Heart left ventricle (tissue), 16 donors: Measurements from ENCODE around the gene RREB1. TPM values are rescaled to one million over a fixed set of nuclear protein-coding genes. Genes with fewer than 3 reads are reported as not detected.
A peak's percentile ranks its signal among the peaks of the same experiment; 100 is the strongest.

Experiments
- ATAC-seq, 4 donors: fragments of 200-7000 bp; cut with Tn5 transposase; one replicate each; pipeline ENCODE4 v1.9.1; 2020 to 2022; ENCODE audit warnings: moderate library complexity in 4 of 4, mild to moderate bottlenecking in 3 of 4, moderate number of reproducible peaks in 1 of 4
- DNase-seq, 5 donors: peaks; one replicate each; pipeline ENCODE4 v3.0.0-alpha.2; 2020
- H3K27ac ChIP-seq, 12 donors: fragments of 200-600 bp; sonication (generic) in 4 of 12; one replicate each; pipeline versions ENCODE4 v1.5.0 to v1.8.0; 2016 to 2022; ENCODE audit warnings: mild to moderate bottlenecking in 2 of 12
- H3K27me3 ChIP-seq, 9 donors: fragments of 200-600 bp; sonication (generic) in 2 of 9; one replicate each; pipeline versions ENCODE4 v1.5.1 to v1.8.0; 2016 to 2022; ENCODE audit warnings: mild to moderate bottlenecking in 3 of 9
- H3K36me3 ChIP-seq, 9 donors: fragments of 200-600 bp; sonication (generic) in 2 of 9; one replicate each; pipeline versions ENCODE4 v1.5.0 to v1.8.0; 2018 to 2022; ENCODE audit warnings: mild to moderate bottlenecking in 2 of 9
- H3K4me1 ChIP-seq, 12 donors: fragments of 200-600 bp; sonication (generic) in 4 of 12; one replicate each; pipeline versions ENCODE4 v1.5.0 to v1.8.0; 2016 to 2022; ENCODE audit warnings: mild to moderate bottlenecking in 3 of 12
- H3K4me3 ChIP-seq, 12 donors: fragments of 200-600 bp; sonication (generic) in 4 of 12; one replicate each; pipeline versions ENCODE4 v1.5.0 to v1.8.0; 2017 to 2022; ENCODE audit warnings: mild to moderate bottlenecking in 9 of 12, moderate library complexity in 4 of 12
- H3K9me3 ChIP-seq, 12 donors: fragments of 200-600 bp; sonication (generic) in 4 of 12; one replicate each; pipeline versions ENCODE4 v1.5.0 to v1.8.0; 2016 to 2022; ENCODE audit warnings: mild to moderate bottlenecking in 1 of 12
- CTCF ChIP-seq, 12 donors: fragments of 200-600 bp; sonication (generic) in 4 of 12; IDR thresholded peaks; one replicate each; pipeline versions ENCODE4 v1.5.0 to v1.8.0; 2018 to 2022; ENCODE audit warnings: antibody characterized with exemption in 12 of 12, mild to moderate bottlenecking in 5 of 12
- POLR2A ChIP-seq, 2 donors: fragments of 450-650 bp; IDR thresholded peaks; one replicate each; pipeline ENCODE4 v1.6.1; 2017; ENCODE audit warnings: antibody characterized with exemption in 2 of 2, mild to moderate bottlenecking in 2 of 2, moderate library complexity in 2 of 2
- WGBS, 4 donors: extraction: QIAGEN DNeasy Blood & Tissue Kit in 2 of 4; methylation state at CpG; one replicate each; pipeline versions ENCODE4 v1.1.5 to v1.1.7; 2013 to 2018; 5-methylcytosine and 5-hydroxymethylcytosine counted together
- intact Hi-C, 10 donors: fragments of 100-400 bp; cut with DNase I; formaldehyde crosslinking; loops; one replicate each; pipeline versions ENCODE4 v1.11.1 to v1.14.2; 2022
- polyA plus RNA-seq, 2 donors: library from polyadenylated mRNA; stranded (reverse); fragments of 200-250 nt; gene quantifications; one replicate each; pipeline ENCODE4 v1.2.3, GENCODE V29; 2013
- total RNA-seq, 9 donors: library from RNA; depleted of rRNA in 2 of 9; stranded (reverse); fragments of >200 nt in 2 of 9; fragmentation: NEBNext Ultra II Directional in 3 of 9; extraction: Animal tissue kit (Norgen Biotek cat#: 25700) in 3 of 9; gene quantifications; one replicate each; pipeline versions ENCODE4 v1.1.0 to v1.2.4, GENCODE V29; 2016 to 2023
- donor health status: ischemic (EF 13 %, LVEDD 7.1; RV severe dilation, severe dysfunction).
- donor health status: healthy with polysubstance abuse.
- donor health status: DM: no; HTN: yes; CAD: no.
- donor health status: DM: no; HTN: no; CAD: no.
- donor health status: ischemic (EF 25% LVEDD 6.9; RV normal size, moderate dysfunction).
- donor health status: ischemic (EF 25% LVEDD 5.7; RV mildly dilated, moderate dysfunction).
- donor health status: healthy.
- donor health status: DM: yes; HTN: yes; CAD: no.
- donor health status: ischemic (EF 35%, LVEDD 5.7; RV mildly dilated, moderate dysfunction).
- donor health status: nonischemic (EF 11% LVEDD 7.7; RV severe dilation, severe dysfunction).
- donor health status: DM: yes; HTN: yes; CAD: no.
- donor health status: PGD.
- donor health status: ischemic (EF 29% LVEDD 5.4; RV normal size, mild dysfunction).
- donor health status: nonischemic (EF 23%, LVEDD 6.1; RV moderate dilation, normal function).

The RREB1 gene
- total and polyA plus RNA-seq, 11 donors = 8.7 to 49.4 (median 35.7) TPM

- H3K27ac ChIP-seq = no peak overlapping the region
- no peak overlapping the region for H3K4me3 ChIP-seq
- TF ChIP-seq CTCF (IDR thresholded peaks at IDR 0.05) (no peak), POLR2A (IDR thresholded peaks at IDR 0.05) (no peak)
- no peaks in the 10 kb centered on the region for H3K9me3 ChIP-seq
- intact Hi-C loops = no loop called here
- H3K4me1 ChIP-seq = peaks cover 0 to 53% (median 0%) of the 10 kb centered on the region in 12 donors
- H3K27me3 ChIP-seq = no peaks in the 10 kb centered on the region
- ATAC-seq (no peak), DNase-seq (no peak)
- 95 to 98% (median 98%) methylated on average over 7 to 8 of the region's 8 CpGs for WGBS, 4 donors
- peaks cover 0 to 63% (median 35%) of the 10 kb centered on the region in 9 donors for H3K36me3 ChIP-seq
These were observed 96.2 kb downstream of the RREB1 start for GRCh38 chr6:7203939-7204338.

- no peak overlapping the region for H3K4me3 ChIP-seq
- H3K27me3 ChIP-seq = no peaks in the 10 kb centered on the region
- H3K27ac ChIP-seq = no peak overlapping the region
- DNase-seq = no peak
- H3K36me3 ChIP-seq = peaks cover 0 to 71% (median 36%) of the 10 kb centered on the region in 9 donors
- peaks cover 0 to 51% (median 0%) of the 10 kb centered on the region in 12 donors for H3K4me1 ChIP-seq
- ATAC-seq = no peak
- no peak for TF ChIP-seq POLR2A (IDR thresholded peaks at IDR 0.05)
- TF ChIP-seq CTCF (IDR thresholded peaks at IDR 0.05) = no peak
- 89 to 97% (median 93%) methylated on average over 3 of the region's 3 CpGs for WGBS, 4 donors
- intact Hi-C loops = no loop called here
- H3K9me3 ChIP-seq = no peaks in the 10 kb centered on the region
These were observed 97.0 kb downstream of the RREB1 start for GRCh38 chr6:7204726-7205125.

GRCh38 chr6:7207720-7208119, 100.0 kb downstream of the RREB1 start:
- Histone ChIP-seq H3K4me1 (peaks cover 0 to 30% (median 0%) of the 10 kb centered on the region in 12 donors), H3K36me3 (peaks cover 0 to 86% (median 49%) of the 10 kb centered on the region in 9 donors), H3K27ac (peak overlapping the region in 1 of 12 donors; percentile 43), H3K9me3 (no peaks in the 10 kb centered on the region), H3K27me3 (no peaks in the 10 kb centered on the region), H3K4me3 (no peak overlapping the region)
- ATAC-seq = no peak
- no peak for DNase-seq
- 64 to 90% (median 68%) methylated on average over 4 of the region's 4 CpGs for WGBS, 4 donors
- TF ChIP-seq POLR2A (IDR thresholded peaks at IDR 0.05) (no peak), CTCF (IDR thresholded peaks at IDR 0.05) (no peak)
- intact Hi-C loops = no loop called here

GRCh38 chr6:7213416-7213815, 105.7 kb downstream of the RREB1 start:
- Histone ChIP-seq H3K27ac (peak overlapping the region in 1 of 12 donors; percentile 13), H3K9me3 (no peaks in the 10 kb centered on the region), H3K4me3 (no peak overlapping the region), H3K27me3 (no peaks in the 10 kb centered on the region), H3K36me3 (peaks cover 0 to 91% (median 72%) of the 10 kb centered on the region in 9 donors), H3K4me1 (peaks cover 0 to 39% (median 24%) of the 10 kb centered on the region in 12 donors)
- no peak for TF ChIP-seq POLR2A (IDR thresholded peaks at IDR 0.05)
- no peak for TF ChIP-seq CTCF (IDR thresholded peaks at IDR 0.05)
- 92 to 100% (median 99%) methylated on average over 2 of the region's 2 CpGs for WGBS, 4 donors
- ATAC-seq (no peak), DNase-seq (no peak)
- intact Hi-C loops = loop anchor here in 2 of 10 donors (10.0 kb wide), 2 partner anchors 99 to 109 kb away; partner anchors contain the start of gene RREB1 (in 1 of the 2)
